HepG2 (cell line): ENCODE results near the gene MAST1. TPM values are rescaled to one million over a fixed set of nuclear protein-coding genes. Genes with fewer than 3 reads are reported as not detected.

Experiments used
- ATF7-NPFF ChIP-seq: sonication (generic); formaldehyde crosslinking; IDR thresholded peaks from 2 replicates; pipeline ENCODE4 v1.8.1; 2023; ENCODE audit warnings: mild to moderate bottlenecking, low read depth, missing genetic modification reagents, moderate library complexity
- BCL6 ChIP-seq: IDR thresholded peaks from 2 replicates; pipeline ENCODE4 v1.6.1; 2016; ENCODE audit warnings: missing genetic modification reagents, missing compliant biosample characterization
- EP300 ChIP-seq, 3 experiments: sonication (generic) in 1 of 3; formaldehyde crosslinking in 1 of 3; IDR thresholded peaks; 2 replicates each; pipeline versions ENCODE4 v1.5.1 to v1.6.1; 2011 to 2020; ENCODE audit warnings: low read depth in 2 of 3, low read length in 2 of 3, borderline replicate concordance in 1 of 3, improper control_type of control experiment in 1 of 3, mild to moderate bottlenecking in 1 of 3, missing genetic modification reagents in 1 of 3, moderate library complexity in 1 of 3
- ERF ChIP-seq: IDR thresholded peaks from 2 replicates; pipeline ENCODE4 v1.6.1; 2018; ENCODE audit warnings: missing biosample characterization, missing genetic modification reagents
- GATAD1 ChIP-seq: IDR thresholded peaks from 2 replicates; pipeline ENCODE4 v1.6.1; 2016; ENCODE audit warnings: missing genetic modification reagents, missing compliant biosample characterization
- HNRNPLL ChIP-seq: fragments of 200-400 bp; formaldehyde crosslinking; IDR thresholded peaks from 2 replicates; pipeline ENCODE4 v1.6.1; 2017; ENCODE audit warnings: mild to moderate bottlenecking, low read depth, low read length; ENCODE audit not compliant: poor library complexity, severe bottlenecking
- KDM2A ChIP-seq: sonication (generic); formaldehyde crosslinking; IDR thresholded peaks from 2 replicates; pipeline ENCODE4 v1.4.0; 2020; ENCODE audit warnings: low read depth, missing genetic modification reagents, borderline replicate concordance
- MAZ ChIP-seq, 2 experiments: sonication (generic) in 1 of 2; formaldehyde crosslinking in 1 of 2; IDR thresholded peaks; 2 replicates each; pipeline versions ENCODE4 v1.5.0 to v1.6.1; 2012 to 2020; ENCODE audit warnings: low read depth in 2 of 2, mild to moderate bottlenecking in 2 of 2, borderline replicate concordance in 1 of 2, improper control_type of control experiment in 1 of 2, low read length in 1 of 2, missing genetic modification reagents in 1 of 2, moderate library complexity in 1 of 2
- NKX3-1 ChIP-seq: sonication (generic); formaldehyde crosslinking; IDR thresholded peaks from 2 replicates; pipeline ENCODE4 v1.5.0; 2020; ENCODE audit warnings: missing genetic modification reagents
- PAXIP1 ChIP-seq: sonication (generic); formaldehyde crosslinking; conservative IDR thresholded peaks from 2 replicates; pipeline ENCODE4 v1.4.0; 2020; ENCODE audit warnings: mild to moderate bottlenecking, missing genetic modification reagents, moderate library complexity
- PRDM10 ChIP-seq: sonication (generic); formaldehyde crosslinking; IDR thresholded peaks from 2 replicates; pipeline ENCODE4 v1.4.0; 2020; ENCODE audit warnings: low read depth, missing genetic modification reagents
- SIN3A ChIP-seq: IDR thresholded peaks from 2 replicates; pipeline ENCODE4 v1.6.1; 2011; ENCODE audit warnings: low read depth, mild to moderate bottlenecking, control low read depth, low read length, borderline replicate concordance
- XRCC5 ChIP-seq: fragments of 200-400 bp; formaldehyde crosslinking; optimal IDR thresholded peaks from 2 replicates; pipeline ENCODE3; 2017; ENCODE audit warnings: mild to moderate bottlenecking, low read length
- ZBTB42 ChIP-seq: sonication (generic); formaldehyde crosslinking; IDR thresholded peaks from 2 replicates; pipeline ENCODE4 v1.5.0; 2020; ENCODE audit warnings: mild to moderate bottlenecking, missing genetic modification reagents
- ZC3H13 ChIP-seq: sonication (generic); formaldehyde crosslinking; IDR thresholded peaks from 2 replicates; pipeline ENCODE4 v1.8.1; 2023; ENCODE audit warnings: mild to moderate bottlenecking, missing genetic modification reagents, moderate library complexity
- ZNF446 ChIP-seq: sonication (generic); formaldehyde crosslinking; IDR thresholded peaks from 2 replicates; pipeline ENCODE4 v1.5.0; 2020; ENCODE audit warnings: mild to moderate bottlenecking, missing genetic modification reagents
- ZNF709 ChIP-seq: sonication (generic); formaldehyde crosslinking; IDR thresholded peaks from 2 replicates; pipeline ENCODE4 v1.5.0; 2020; ENCODE audit warnings: mild to moderate bottlenecking, missing genetic modification reagents
- ZNF737 ChIP-seq: sonication (generic); formaldehyde crosslinking; IDR thresholded peaks from 2 replicates; pipeline ENCODE4 v1.5.0; 2020; ENCODE audit warnings: missing genetic modification reagents, mild to moderate bottlenecking, borderline replicate concordance
- ZNF768 ChIP-seq: sonication (generic); formaldehyde crosslinking; IDR thresholded peaks from 2 replicates; pipeline ENCODE4 v1.4.0; 2020; ENCODE audit warnings: missing genetic modification reagents
- polyA plus RNA-seq, 8 experiments: library from polyadenylated mRNA; depleted of rRNA in 3 of 8; stranded (reverse) in 7 of 8; unstranded in 1 of 8; fragments of >200 nt; fragmentation: Illumina TruSeq in 4 of 8; extraction: Trizol in 4 of 8; gene quantifications; 2 replicates each; pipeline versions ENCODE4 v1.2.1 to v1.2.3, GENCODE V29; 2011 to 2016; ENCODE audit warnings: low read depth in 4 of 8, missing spikeins in 1 of 8, mixed read lengths in 1 of 8; ENCODE audit not compliant: insufficient read depth in 1 of 8
- total RNA-seq, 5 experiments: library from RNA; depleted of rRNA; stranded (reverse); fragments of >200 nt; fragmentation: Illumina TruSeq; extraction: Trizol; gene quantifications; 2 replicates each; pipeline ENCODE4 v1.2.3, GENCODE V29; 2016; ENCODE audit warnings: low read depth in 1 of 5

MAST1 gene
- total and polyA plus RNA-seq, 2 of the 13 experiments (the other 11 are each of a cell fraction or from before 2014, with no cell fraction given), result 0.73 to 4.7 TPM

- TF ChIP-seq EP300 (IDR thresholded peaks at IDR 0.05; ENCODE audit: low read depth in 2 of 2, low read length in 2 of 2) (no peak), EP300 (CRISPR knock-in tag; IDR thresholded peaks at IDR 0.05; ENCODE audit: borderline replicate concordance) (peak; percentile 39; the same call in 1 of the 2 replicates), NKX3-1 (CRISPR knock-in tag) (no peak), ZNF709 (CRISPR knock-in tag) (no peak), XRCC5 (peak; percentile 72), BCL6 (CRISPR knock-in tag) (peak; percentile 33; the same call in 1 of the 2 replicates), ATF7-NPFF (CRISPR knock-in tag) (peak; percentile 75), GATAD1 (CRISPR knock-in tag) (0 out of 2 replicates have a peak, but pooled peaks have one; percentile 16), ZNF768 (CRISPR knock-in tag) (peak; percentile 70; the same call in 1 of the 2 replicates), ERF (peak; percentile 55; the same call in 1 of the 2 replicates), ZC3H13 (CRISPR knock-in tag) (peak; percentile 33; the same call in 1 of the 2 replicates), ZNF446 (CRISPR knock-in tag) (no peak), PAXIP1 (CRISPR knock-in tag) (peak; percentile 36; the same call in 1 of the 2 replicates), PRDM10 (CRISPR knock-in tag) (peak; percentile 99), SIN3A (peak; percentile 3; the same call in 1 of the 2 replicates), KDM2A (peak; percentile 86), MAZ (IDR thresholded peaks at IDR 0.05; ENCODE audit: borderline replicate concordance, low read depth, low read length) (peak; percentile 82), MAZ (CRISPR knock-in tag; IDR thresholded peaks at IDR 0.05; ENCODE audit: low read depth) (peak; percentile 85), HNRNPLL (peak; percentile 95), ZNF737 (no peak), ZBTB42 (CRISPR knock-in tag) (no peak)
Measured at GRCh38 chr19:12789904-12790619, 48.3 kb upstream of the MAST1 start (continued).
